GM10847 (cell line): ENCODE measurements around the gene MEIS2.

Experiments used
- POLR2A ChIP-seq: IDR thresholded peaks from 2 replicates; pipeline ENCODE4 v1.6.1; 2011; ENCODE audit not compliant: insufficient read length; ENCODE audit errors: extremely low read depth

Gene MEIS2

DNA sequence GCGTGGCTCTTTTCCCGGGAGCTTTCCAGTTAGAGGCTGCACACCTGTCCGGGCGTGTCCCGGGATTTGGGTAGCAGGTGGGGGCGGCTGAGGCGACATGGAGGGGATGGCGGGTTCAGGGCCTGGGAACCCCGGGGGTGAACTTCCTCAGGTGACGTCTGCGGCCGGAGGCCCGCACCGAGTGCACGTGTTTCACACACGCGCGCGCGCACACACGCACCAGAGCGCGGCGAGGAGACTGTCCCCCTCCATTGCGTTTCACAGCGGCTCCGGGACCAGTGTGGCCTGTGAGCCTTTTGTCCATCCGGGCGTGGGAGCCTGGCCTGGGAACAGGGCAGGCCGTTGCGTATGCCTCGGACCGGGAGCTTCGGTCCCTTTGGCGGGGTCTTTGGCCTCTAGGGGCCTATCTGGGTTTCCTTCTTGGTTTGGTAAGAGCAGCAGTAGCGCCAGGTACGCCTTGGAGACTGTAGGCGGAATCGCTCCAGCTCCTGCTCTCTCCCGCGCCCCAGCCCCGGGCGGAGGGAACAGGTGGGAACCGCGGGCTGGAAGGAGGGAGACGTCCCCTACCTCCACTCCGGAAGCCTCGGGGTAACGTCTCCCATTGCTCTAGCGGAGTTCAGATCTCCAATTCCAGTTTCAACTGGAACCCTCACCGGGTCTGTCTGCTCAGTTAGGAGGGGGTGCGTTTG is 220.0 kb downstream of the MEIS2 start:
- TF ChIP-seq POLR2A = no peak

DNA sequence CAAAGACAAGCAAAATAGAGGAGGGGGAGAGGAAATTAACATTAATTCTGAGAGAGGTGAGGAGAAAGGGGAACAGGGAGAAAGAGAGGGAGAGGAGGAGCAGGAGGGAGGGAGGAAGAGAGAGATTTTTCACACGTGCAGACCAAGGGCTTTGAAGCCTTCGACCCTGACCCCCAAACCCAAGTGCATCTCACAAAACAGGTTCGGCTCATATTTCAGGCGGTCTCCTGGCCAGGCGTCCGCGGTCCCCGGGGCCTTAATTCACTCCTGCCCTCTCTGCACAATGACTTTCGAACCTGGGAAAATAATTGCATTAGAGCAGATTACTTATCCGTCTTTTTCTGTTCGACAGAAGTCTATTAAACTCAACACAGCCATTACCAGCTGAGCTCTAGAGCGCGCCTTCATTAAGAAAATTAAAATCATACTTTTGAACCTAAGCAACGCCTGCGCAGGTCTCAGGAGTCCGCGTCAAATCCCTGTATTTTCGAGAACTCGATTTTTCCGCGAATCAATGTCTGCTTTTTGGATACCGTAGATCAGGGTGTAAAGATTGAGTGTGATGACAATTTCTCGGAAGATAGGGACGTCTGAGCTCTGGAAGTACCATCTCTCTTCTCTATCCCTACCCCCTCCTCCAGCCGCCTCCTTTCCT is 220.7 kb downstream of the MEIS2 start:
- TF ChIP-seq POLR2A = no peak

GRCh38 chr15:36878684-36879262 is 221.6 kb downstream of the MEIS2 start:
- TF ChIP-seq POLR2A = no peak

- no peak for TF ChIP-seq POLR2A
Observed at GRCh38 chr15:36877796-36878683, 222.3 kb downstream of the MEIS2 start.

GRCh38 chr15:36877294-36877693 is 223.1 kb downstream of the MEIS2 start:
- no peak for TF ChIP-seq POLR2A

- TF ChIP-seq POLR2A = no peak
Observed at GRCh38 chr15:36875740-36876334, 224.5 kb downstream of the MEIS2 start.

DNA sequence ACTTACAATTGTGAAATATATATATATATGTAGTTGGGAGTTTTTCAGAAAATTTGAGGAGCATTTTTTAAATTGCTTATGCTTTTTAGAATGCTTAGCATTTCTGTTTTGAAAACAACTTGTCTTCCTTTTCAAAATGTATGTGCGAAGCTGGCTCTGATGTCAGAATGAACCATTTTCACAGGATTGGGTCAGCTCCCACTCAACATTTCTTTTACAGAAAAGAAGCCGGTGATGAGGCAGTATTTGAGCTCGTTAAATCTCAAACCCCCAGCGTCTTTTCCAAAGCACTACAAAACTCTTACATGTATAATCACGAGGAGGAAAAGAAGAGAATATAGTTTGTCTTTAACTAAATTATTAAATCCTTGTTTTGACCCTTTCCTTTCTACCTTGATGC is 225.4 kb downstream of the MEIS2 start:
- no peak for TF ChIP-seq POLR2A

GRCh38 chr15:36867436-36867835 is 232.9 kb downstream of the MEIS2 start:
- TF ChIP-seq POLR2A = no peak

DNA sequence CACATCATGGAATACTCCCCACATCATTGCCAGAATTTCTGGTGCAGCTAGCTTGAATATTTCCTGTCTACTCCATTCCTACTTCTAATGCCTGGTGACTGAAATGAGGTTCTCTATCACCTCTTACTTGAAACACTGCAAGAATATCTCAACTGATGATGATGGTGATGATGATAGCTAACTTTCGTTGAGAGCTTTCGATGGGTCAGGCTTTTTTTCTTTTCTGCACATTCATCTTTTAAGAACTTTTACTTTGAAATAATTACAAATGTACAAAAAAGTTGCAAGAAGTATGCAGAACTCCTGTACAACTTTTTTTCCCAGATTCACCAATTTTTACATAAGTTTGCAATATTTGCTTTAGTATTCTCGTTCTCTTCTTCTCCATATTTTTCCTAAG is 233.5 kb downstream of the MEIS2 start:
- no peak for TF ChIP-seq POLR2A

- TF ChIP-seq POLR2A = no peak
Observed at GRCh38 chr15:36863570-36863969, 236.8 kb downstream of the MEIS2 start.

DNA sequence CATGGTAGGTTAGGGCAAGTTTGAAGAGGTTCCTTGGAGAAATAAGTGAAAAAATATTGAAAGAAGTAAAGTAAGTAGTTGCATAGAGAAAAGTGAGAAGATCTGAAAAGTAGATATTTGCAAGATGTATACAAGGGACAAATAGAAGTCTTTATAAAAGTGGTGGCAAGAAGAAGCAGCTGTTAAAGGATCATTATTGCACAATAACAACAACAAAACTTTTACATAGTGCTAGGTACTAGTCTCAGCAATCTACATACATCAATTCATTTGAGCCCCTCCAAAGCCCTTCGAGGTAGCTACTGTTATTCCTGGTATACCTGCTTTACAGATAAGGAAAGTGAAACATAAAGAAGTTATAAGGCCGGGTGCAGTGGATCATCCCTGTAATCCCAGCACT is 239.6 kb downstream of the MEIS2 start:
- TF ChIP-seq POLR2A = no peak

GRCh38 chr15:36858423-36858822 is 241.9 kb downstream of the MEIS2 start:
- TF ChIP-seq POLR2A = no peak

- TF ChIP-seq POLR2A = no peak
Observed at GRCh38 chr15:36856339-36856973, 243.9 kb downstream of the MEIS2 start.

- no peak for TF ChIP-seq POLR2A
Observed at GRCh38 chr15:36850864-36851263, 249.5 kb downstream of the MEIS2 start.

- TF ChIP-seq POLR2A = no peak
Observed at GRCh38 chr15:36845270-36845669, 255.1 kb downstream of the MEIS2 start.
